DOHH2 (cell line): ENCODE measurements around the gene TMC8.

ENCODE experiments used
- CTCF ChIP-seq: fragments of 200-600 bp; sonication (generic); IDR thresholded peaks from one replicate; pipeline ENCODE4 v1.5.1; 2014; ENCODE audit warnings: antibody characterized with exemption, mild to moderate bottlenecking, low read depth, low read length; ENCODE audit not compliant: poor library complexity, severe bottlenecking
- EZH2phosphoT487 ChIP-seq: fragments of 200-600 bp; sonication (generic); IDR thresholded peaks from 2 replicates; pipeline ENCODE4 v1.6.1; 2017; ENCODE audit warnings: borderline replicate concordance, mild to moderate bottlenecking, antibody characterized with exemption, low read length, moderate library complexity, mixed read lengths

GRCh38 chr17:78140169-78141051 lies 9.8 kb downstream of the TMC8 start:
- no peak for TF ChIP-seq CTCF
- TF ChIP-seq EZH2phosphoT487, result no peak
